Hindlimb muscle (tissue), 1 donor: ENCODE measurements around the gene HTRA1. TPM values are rescaled to one million over a fixed set of nuclear protein-coding genes. Genes with fewer than 3 reads are reported as not detected.
A peak's percentile ranks its signal among the peaks of the same experiment; 100 is the strongest.

Experiments
- DNase-seq: peaks from one replicate; pipeline ENCODE4 v3.0.0-alpha.2; 2013
- polyA plus RNA-seq: library from polyadenylated mRNA; unstranded; fragments of 120-200 nt; gene quantifications from one replicate; pipeline ENCODE4 v1.2.1, GENCODE V29; 2013; ENCODE audit not compliant: insufficient read length

HTRA1 gene
- polyA plus RNA-seq, 1 donor: 58.6 TPM

- no peak for DNase-seq
These were observed 5.8 kb upstream of the HTRA1 start for GRCh38 chr10:122455376-122456079.

- DNase-seq: no peak
These were observed 3.4 kb upstream of the HTRA1 start for GRCh38 chr10:122457934-122458333.

- DNase-seq: no peak
These were observed 2.7 kb upstream of the HTRA1 start for GRCh38 chr10:122458693-122459092.

GRCh38 chr10:122459561-122460273 lies 1.6 kb upstream of the HTRA1 start:
- DNase-seq: no peak

GRCh38 chr10:122460891-122461293 lies 461 bp upstream of the HTRA1 start:
- DNase-seq: no peak

- no peak for DNase-seq
These were observed 578 bp downstream of the HTRA1 start for GRCh38 chr10:122461729-122462532.

GRCh38 chr10:122462533-122463465 lies 1.4 kb downstream of the HTRA1 start:
- peak; percentile 79 for DNase-seq

GRCh38 chr10:122463466-122464249 lies 2.3 kb downstream of the HTRA1 start:
- no peak for DNase-seq

- no peak for DNase-seq
These were observed 2.8 kb downstream of the HTRA1 start for GRCh38 chr10:122464250-122464510.

- DNase-seq: no peak
These were observed 3.2 kb downstream of the HTRA1 start for GRCh38 chr10:122464586-122464985.

GRCh38 chr10:122465401-122466040 lies 4.2 kb downstream of the HTRA1 start:
- DNase-seq: no peak

GRCh38 chr10:122466951-122467381 lies 5.6 kb downstream of the HTRA1 start:
- DNase-seq: no peak

GRCh38 chr10:122467701-122468100 lies 6.3 kb downstream of the HTRA1 start:
- no peak for DNase-seq

- DNase-seq: no peak
These were observed 7.1 kb downstream of the HTRA1 start for GRCh38 chr10:122468307-122468925.

- DNase-seq: no peak
These were observed 7.8 kb downstream of the HTRA1 start for GRCh38 chr10:122468926-122469781.

- no peak for DNase-seq
These were observed 8.5 kb downstream of the HTRA1 start for GRCh38 chr10:122469848-122470247.

- no peak for DNase-seq
These were observed 10.3 kb downstream of the HTRA1 start for GRCh38 chr10:122471531-122472177.

GRCh38 chr10:122473116-122473515 lies 11.8 kb downstream of the HTRA1 start:
- DNase-seq: no peak
